HEK293 (cell line): ENCODE results near the gene GMDS.

Experiments
- CTCF ChIA-PET: fragments of 350-600 bp; formaldehyde crosslinking; extraction: SDS; loops from one replicate; lab custom pipeline; 2021; ENCODE audit warnings: antibody characterized with exemption; lab: Yijun Ruan, JAX
- POLR2A ChIA-PET: fragments of 300-600 bp; formaldehyde crosslinking; extraction: SDS; loops from one replicate; lab custom pipeline; 2020; ENCODE audit warnings: antibody characterized with exemption, inconsistent platforms; lab: Yijun Ruan, JAX
- H3K27ac ChIP-seq: fragments of 200-500 bp; sonication (Bioruptor generic); 2 replicates; pipeline ENCODE4 v1.5.1; 2014; ENCODE audit warnings: low read depth, low read length, control low read depth, inconsistent platforms; ENCODE audit errors: extremely low read depth
- H3K36me3 ChIP-seq, 2 experiments: fragments of 200-500 bp in 1 of 2; sonication (Bioruptor generic) in 1 of 2; 1 replicate in 1 of 2; 2 replicates in 1 of 2; pipeline ENCODE4 v1.5.1; 2014 to 2017; ENCODE audit warnings: inconsistent platforms in 2 of 2, low read length in 2 of 2; ENCODE audit not compliant: control insufficient read depth in 2 of 2, insufficient read depth in 1 of 2
- H3K4me1 ChIP-seq: fragments of 200-500 bp; sonication (Bioruptor generic); 2 replicates; pipeline ENCODE4 v1.5.1; 2014; ENCODE audit warnings: mild to moderate bottlenecking, low read length, inconsistent platforms; ENCODE audit not compliant: control insufficient read depth, insufficient read depth
- H3K4me3 ChIP-seq: 2 replicates; pipeline ENCODE4 v1.5.1; 2011; ENCODE audit warnings: low read depth, mild to moderate bottlenecking, control low read depth, low read length, moderate library complexity
- H3K9me3 ChIP-seq: fragments of 200-500 bp; sonication (Bioruptor generic); 2 replicates; pipeline ENCODE4 v1.5.1; 2014; ENCODE audit warnings: low read depth, low read length, inconsistent platforms; ENCODE audit not compliant: control insufficient read depth, insufficient read depth
- GLIS1 ChIP-seq: fragments of 450-650 bp; formaldehyde crosslinking; IDR thresholded peaks from 2 replicates; pipeline ENCODE4 v1.5.1; 2016; ENCODE audit warnings: missing biosample characterization, missing genetic modification characterization
- HOXA7 ChIP-seq: sonication (generic); formaldehyde crosslinking; IDR thresholded peaks from 2 replicates; pipeline ENCODE4 v1.8.1; 2022; ENCODE audit warnings: missing genetic modification reagents, borderline replicate concordance
- KLF1 ChIP-seq: fragments of 450-650 bp; formaldehyde crosslinking; IDR thresholded peaks from 2 replicates; pipeline ENCODE4 v1.5.1; 2016; ENCODE audit warnings: missing biosample characterization, missing genetic modification characterization
- SCRT2 ChIP-seq: fragments of 450-650 bp; formaldehyde crosslinking; IDR thresholded peaks from 2 replicates; pipeline ENCODE4 v1.5.1; 2016; ENCODE audit warnings: missing biosample characterization, missing genetic modification characterization
- YY1 ChIP-seq: fragments of 450-650 bp; formaldehyde crosslinking; IDR thresholded peaks from 2 replicates; pipeline ENCODE4 v1.5.1; 2018; ENCODE audit warnings: missing biosample characterization, missing genetic modification characterization
- ZBTB20 ChIP-seq: fragments of 450-650 bp; formaldehyde crosslinking; IDR thresholded peaks from 2 replicates; pipeline ENCODE4 v1.5.1; 2016; ENCODE audit warnings: missing biosample characterization, missing genetic modification characterization
- ZIC2 ChIP-seq: fragments of 450-650 bp; formaldehyde crosslinking; IDR thresholded peaks from 2 replicates; pipeline ENCODE4 v1.5.1; 2016; ENCODE audit warnings: missing biosample characterization, missing genetic modification characterization
- ZNF140 ChIP-seq: fragments of 450-650 bp; formaldehyde crosslinking; IDR thresholded peaks from 2 replicates; pipeline ENCODE4 v1.5.1; 2016; ENCODE audit warnings: missing biosample characterization, missing genetic modification characterization
- ZNF175 ChIP-seq: fragments of 450-650 bp; formaldehyde crosslinking; IDR thresholded peaks from 2 replicates; pipeline ENCODE4 v1.5.1; 2016; ENCODE audit warnings: missing biosample characterization, missing genetic modification characterization
- ZNF202 ChIP-seq: fragments of 450-650 bp; formaldehyde crosslinking; IDR thresholded peaks from 2 replicates; pipeline ENCODE4 v1.5.1; 2016; ENCODE audit warnings: missing biosample characterization, missing genetic modification characterization, borderline replicate concordance
- ZNF501 ChIP-seq: fragments of 450-650 bp; formaldehyde crosslinking; IDR thresholded peaks from 2 replicates; pipeline ENCODE4 v1.5.1; 2016; ENCODE audit warnings: missing biosample characterization, missing genetic modification characterization
- ZNF549 ChIP-seq: fragments of 450-650 bp; IDR thresholded peaks from 2 replicates; pipeline ENCODE4 v1.5.1; 2018; ENCODE audit warnings: missing biosample characterization, missing genetic modification characterization, mild to moderate bottlenecking, inconsistent platforms, moderate library complexity
- ZNF555 ChIP-seq: fragments of 450-650 bp; formaldehyde crosslinking; conservative IDR thresholded peaks from 2 replicates; pipeline ENCODE4 v1.5.1; 2017; ENCODE audit warnings: missing biosample characterization, mild to moderate bottlenecking, missing genetic modification characterization, inconsistent platforms
- ZNF626 ChIP-seq: fragments of 450-650 bp; sonication (Bioruptor Pico); formaldehyde crosslinking; IDR thresholded peaks from 2 replicates; pipeline ENCODE4 v1.5.1; 2018; ENCODE audit warnings: missing biosample characterization, missing genetic modification characterization, inconsistent platforms
- ZNF837 ChIP-seq: fragments of 450-650 bp; formaldehyde crosslinking; IDR thresholded peaks from 2 replicates; pipeline ENCODE4 v1.5.1; 2016; ENCODE audit warnings: missing biosample characterization, missing genetic modification characterization
- TF ChIP-seq, protein P1 (sequence below): fragments of 450-650 bp; formaldehyde crosslinking; IDR thresholded peaks from 2 replicates; pipeline ENCODE4 v1.5.1; 2016; ENCODE audit warnings: missing biosample characterization, missing genetic modification characterization
- TF ChIP-seq, protein P2 (sequence below): fragments of 450-650 bp; formaldehyde crosslinking; conservative IDR thresholded peaks from 2 replicates; pipeline ENCODE4 v1.5.1; 2016; ENCODE audit warnings: low read depth, missing biosample characterization, missing genetic modification characterization

The GMDS gene

DNA sequence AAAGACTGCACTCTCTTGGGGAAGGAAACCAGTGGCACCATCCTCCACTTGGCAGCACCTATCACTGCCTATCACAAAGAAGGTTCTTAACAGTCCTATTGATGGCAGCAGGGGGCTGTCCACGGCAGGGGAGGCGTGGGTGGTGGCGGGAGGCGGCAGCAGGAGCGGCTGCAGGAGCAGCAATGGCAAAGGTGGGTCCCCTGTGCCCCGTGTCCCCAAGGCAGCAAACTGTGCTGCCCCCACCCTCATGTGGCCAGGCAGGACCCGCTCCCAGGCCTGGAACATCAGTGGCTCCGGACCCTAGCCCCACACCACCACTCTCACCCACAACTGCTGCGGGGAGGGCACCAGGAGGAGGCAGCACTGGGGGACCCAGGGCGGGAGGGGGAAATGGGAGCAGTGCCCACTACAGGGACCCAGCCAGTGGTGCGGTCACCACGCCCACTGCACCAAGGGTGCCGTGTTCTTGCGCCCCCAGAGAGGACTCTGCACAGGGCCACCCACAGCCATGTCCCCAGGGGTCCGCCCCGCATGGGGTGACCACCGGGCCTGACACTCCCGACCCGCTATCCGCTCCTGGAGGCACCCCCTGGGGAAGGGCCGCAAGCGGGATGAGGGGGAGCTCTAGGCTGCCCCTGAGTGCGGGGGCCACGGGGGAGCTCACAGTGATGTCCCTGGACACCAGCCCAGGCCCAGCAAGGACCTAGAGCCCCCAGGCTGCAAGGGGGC is 54.6 kb downstream of the GMDS start:
- POLR2A ChIA-PET, result no interaction called here
- no peaks in the 10 kb centered on the region for H3K36me3 ChIP-seq
- H3K4me3 ChIP-seq, result no peak overlapping the region
- no peak overlapping the region for H3K27ac ChIP-seq
- no peaks in the 10 kb centered on the region for H3K4me1 ChIP-seq
- H3K9me3 ChIP-seq, result no peaks in the 10 kb centered on the region
- CTCF ChIA-PET, result interaction anchor here (1.9 kb wide), 1 partner anchor 595 kb away, joined by 6 read pairs; no protein-coding TSS in a partner anchor
- TF ChIP-seq ZIC2 (0 out of 2 replicates have a peak, but pooled peaks have one; percentile 19), ZNF202 (tag by site-specific recombination) (0 out of 2 replicates have a peak, but pooled peaks have one; percentile 13), ZNF555 (tag by site-specific recombination) (no peak)

DNA sequence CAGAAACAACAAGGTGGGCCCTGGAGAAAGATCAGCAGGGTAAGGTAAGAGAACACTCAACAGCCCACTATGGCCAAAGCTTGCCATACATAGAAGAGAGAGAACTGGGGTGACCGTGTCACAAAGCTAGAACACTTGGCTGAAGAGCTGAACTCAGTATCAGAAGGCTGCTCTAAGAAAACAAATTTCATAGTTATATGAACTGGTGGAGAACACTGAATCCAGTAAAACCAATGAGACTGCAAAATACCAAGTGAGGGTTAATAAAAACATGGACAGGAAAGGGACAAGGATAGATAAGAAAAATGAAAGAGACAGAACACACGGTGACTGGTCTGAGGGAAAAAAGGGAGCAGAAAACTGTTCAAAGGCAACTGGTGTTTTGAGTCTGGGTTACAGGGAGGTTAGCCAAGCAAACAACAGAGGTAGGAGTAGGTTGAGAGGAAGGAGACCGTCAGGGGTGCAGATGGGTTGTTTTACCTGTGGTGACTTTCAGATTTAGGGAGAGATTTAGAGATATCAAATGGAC is 56.5 kb downstream of the GMDS start:
- Histone ChIP-seq H3K4me1 (no peaks in the 10 kb centered on the region), H3K9me3 (no peaks in the 10 kb centered on the region), H3K27ac (no peak overlapping the region), H3K36me3 (no peaks in the 10 kb centered on the region), H3K4me3 (no peak overlapping the region)
- POLR2A ChIA-PET, result no interaction called here
- CTCF ChIA-PET, result interaction anchor here (0.8 to 2.4 kb wide), 2 partner anchors 20 to 85 kb away, joined by 4 to 7 read pairs; no protein-coding TSS in a partner anchor
- TF ChIP-seq ZNF549 (tag by site-specific recombination) (no peak), YY1 (tag by site-specific recombination) (no peak), ZNF837 (tag by site-specific recombination) (no peak), SCRT2 (tag by site-specific recombination) (peak; percentile 53; the same call in 1 of the 2 replicates), HOXA7 (CRISPR knock-in tag) (no peak)

DNA sequence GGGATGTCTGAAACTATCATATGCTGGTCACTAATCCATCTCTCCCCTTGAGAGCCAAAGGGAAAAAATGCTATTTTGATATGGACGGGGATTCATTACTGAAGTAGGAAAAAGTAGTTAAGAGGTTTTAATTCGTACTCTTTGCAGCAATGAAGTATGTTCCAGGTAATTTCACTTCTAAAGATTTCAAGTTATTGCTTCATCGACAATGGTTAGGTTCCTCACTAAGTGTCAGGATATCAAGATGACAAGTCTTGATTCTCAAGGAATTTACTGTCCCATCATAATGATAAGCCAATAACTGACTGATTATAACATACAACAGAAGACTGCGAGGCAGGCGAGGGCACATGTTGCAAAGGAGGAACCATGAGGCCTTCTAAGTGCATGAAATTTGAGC is 57.0 kb downstream of the GMDS start:
- CTCF ChIA-PET, result interaction anchor here (0.8 to 2.4 kb wide), 2 partner anchors 21 to 84 kb away, joined by 4 to 7 read pairs; no protein-coding TSS in a partner anchor
- TF ChIP-seq ZNF175 (tag by site-specific recombination), result no peak
- TF ChIP-seq ZNF626 (tag by site-specific recombination), result no peak
- TF ChIP-seq ZNF140 (tag by site-specific recombination), result no peak
- TF ChIP-seq, protein P1, sequence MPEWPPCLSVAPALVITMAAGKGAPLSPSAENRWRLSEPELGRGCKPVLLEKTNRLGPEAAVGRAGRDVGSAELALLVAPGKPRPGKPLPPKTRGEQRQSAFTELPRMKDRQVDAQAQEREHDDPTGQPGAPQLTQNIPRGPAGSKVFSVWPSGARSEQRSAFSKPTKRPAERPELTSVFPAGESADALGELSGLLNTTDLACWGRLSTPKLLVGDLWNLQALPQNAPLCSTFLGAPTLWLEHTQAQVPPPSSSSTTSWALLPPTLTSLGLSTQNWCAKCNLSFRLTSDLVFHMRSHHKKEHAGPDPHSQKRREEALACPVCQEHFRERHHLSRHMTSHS (tag by site-specific recombination), result no peak
- TF ChIP-seq, protein P2, sequence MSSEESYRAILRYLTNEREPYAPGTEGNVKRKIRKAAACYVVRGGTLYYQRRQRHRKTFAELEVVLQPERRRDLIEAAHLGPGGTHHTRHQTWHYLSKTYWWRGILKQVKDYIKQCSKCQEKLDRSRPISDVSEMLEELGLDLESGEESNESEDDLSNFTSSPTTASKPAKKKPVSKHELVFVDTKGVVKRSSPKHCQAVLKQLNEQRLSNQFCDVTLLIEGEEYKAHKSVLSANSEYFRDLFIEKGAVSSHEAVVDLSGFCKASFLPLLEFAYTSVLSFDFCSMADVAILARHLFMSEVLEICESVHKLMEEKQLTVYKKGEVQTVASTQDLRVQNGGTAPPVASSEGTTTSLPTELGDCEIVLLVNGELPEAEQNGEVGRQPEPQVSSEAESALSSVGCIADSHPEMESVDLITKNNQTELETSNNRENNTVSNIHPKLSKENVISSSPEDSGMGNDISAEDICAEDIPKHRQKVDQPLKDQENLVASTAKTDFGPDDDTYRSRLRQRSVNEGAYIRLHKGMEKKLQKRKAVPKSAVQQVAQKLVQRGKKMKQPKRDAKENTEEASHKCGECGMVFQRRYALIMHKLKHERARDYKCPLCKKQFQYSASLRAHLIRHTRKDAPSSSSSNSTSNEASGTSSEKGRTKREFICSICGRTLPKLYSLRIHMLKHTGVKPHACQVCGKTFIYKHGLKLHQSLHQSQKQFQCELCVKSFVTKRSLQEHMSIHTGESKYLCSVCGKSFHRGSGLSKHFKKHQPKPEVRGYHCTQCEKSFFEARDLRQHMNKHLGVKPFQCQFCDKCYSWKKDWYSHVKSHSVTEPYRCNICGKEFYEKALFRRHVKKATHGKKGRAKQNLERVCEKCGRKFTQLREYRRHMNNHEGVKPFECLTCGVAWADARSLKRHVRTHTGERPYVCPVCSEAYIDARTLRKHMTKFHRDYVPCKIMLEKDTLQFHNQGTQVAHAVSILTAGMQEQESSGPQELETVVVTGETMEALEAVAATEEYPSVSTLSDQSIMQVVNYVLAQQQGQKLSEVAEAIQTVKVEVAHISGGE (tag by site-specific recombination), result no peak
- TF ChIP-seq KLF1, result no peak
- no peak for TF ChIP-seq GLIS1 (tag by site-specific recombination)
- no peak for TF ChIP-seq ZBTB20 (tag by site-specific recombination)
- TF ChIP-seq ZNF501 (tag by site-specific recombination), result no peak
- H3K4me3 ChIP-seq, result no peak overlapping the region
- H3K36me3 ChIP-seq, result no peaks in the 10 kb centered on the region
- H3K4me1 ChIP-seq, result no peaks in the 10 kb centered on the region
- POLR2A ChIA-PET, result no interaction called here
- no peak overlapping the region for H3K27ac ChIP-seq
- H3K9me3 ChIP-seq, result no peaks in the 10 kb centered on the region
